ENCODE measurements around the gene EMILIN2. TPM values are rescaled to one million over a fixed set of nuclear protein-coding genes. Genes with fewer than 3 reads are reported as not detected.

EMILIN2 gene
- total RNA-seq, 1 experiment from 2014 or later, result 20.0 TPM

DNA sequence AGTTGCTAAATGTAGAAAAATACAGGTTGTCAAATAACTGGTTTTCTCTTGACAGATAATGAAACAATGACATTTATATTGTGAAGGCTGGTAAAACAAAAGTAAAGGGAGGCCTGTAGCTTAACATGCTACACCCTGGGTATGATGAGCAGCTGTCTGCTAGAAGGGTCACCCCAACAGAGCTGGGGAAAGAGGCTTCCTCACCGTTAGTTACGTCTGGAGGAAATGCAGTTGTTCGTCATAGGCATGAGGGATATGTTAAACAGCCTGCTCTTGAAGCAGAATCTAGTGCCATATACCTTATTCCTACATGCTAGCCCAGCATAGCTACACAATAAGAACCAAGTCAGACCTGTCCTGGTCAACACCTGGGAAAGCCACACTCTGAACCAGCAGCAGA is 116.2 kb downstream of the EMILIN2 start:
- no peaks in the 10 kb centered on the region for H3K9me3 ChIP-seq (ENCODE audit: control insufficient read depth, low read depth, low read length)
- no peak overlapping the region for H3T11ph ChIP-seq (ENCODE audit: low read length)
- no peak overlapping the region for H3K14ac ChIP-seq (ENCODE audit: insufficient read depth, low read length)
- H3K23ac ChIP-seq (ENCODE audit: insufficient read length, low read depth, low read length), result no peak overlapping the region
- H3K4me1 ChIP-seq (ENCODE audit: insufficient read depth, low read length), result no peaks in the 10 kb centered on the region
- H3K4me3 Mint-ChIP-seq, result no peak overlapping the region
- H2BK15ac ChIP-seq (ENCODE audit: low read depth, low read length), result no peak overlapping the region
- H4K20me1 ChIP-seq (ENCODE audit: control insufficient read depth, insufficient read depth, insufficient read length), result no peaks in the 10 kb centered on the region
- H2AFZ ChIP-seq (ENCODE audit: low read length), result no peak overlapping the region
- peaks cover 0 to 9% (median 3%) of the 10 kb centered on the region in 3 experiments; a peak in 2 of 7 replicates for H3K36me3 Mint-ChIP-seq (ENCODE audit: insufficient read depth in 1 of 3, low read depth in 3 of 3)
- no peak overlapping the region for H3K4ac ChIP-seq (ENCODE audit: low read depth, low read length)
- H3K27me3 ChIP-seq (ENCODE audit: insufficient read depth, low read length), result no peaks in the 10 kb centered on the region
- peak overlapping the region in 1 of 3 experiments; percentile 7; a peak in 1 of 7 replicates for H3K27ac Mint-ChIP-seq
- H3K79me1 ChIP-seq (ENCODE audit: insufficient read depth, low read depth, low read length, poor library complexity, severe bottlenecking), result no peaks in the 10 kb centered on the region
- no peak overlapping the region for H2BK5ac ChIP-seq (ENCODE audit: insufficient read length, low read length)
- no peak overlapping the region for H4K8ac ChIP-seq (replicated peaks; ENCODE audit: insufficient read length, low read depth, low read length)
- H3K18ac ChIP-seq (ENCODE audit: insufficient read length, low read depth, low read length), result no peak overlapping the region
- TF ChIP-seq, protein P1, sequence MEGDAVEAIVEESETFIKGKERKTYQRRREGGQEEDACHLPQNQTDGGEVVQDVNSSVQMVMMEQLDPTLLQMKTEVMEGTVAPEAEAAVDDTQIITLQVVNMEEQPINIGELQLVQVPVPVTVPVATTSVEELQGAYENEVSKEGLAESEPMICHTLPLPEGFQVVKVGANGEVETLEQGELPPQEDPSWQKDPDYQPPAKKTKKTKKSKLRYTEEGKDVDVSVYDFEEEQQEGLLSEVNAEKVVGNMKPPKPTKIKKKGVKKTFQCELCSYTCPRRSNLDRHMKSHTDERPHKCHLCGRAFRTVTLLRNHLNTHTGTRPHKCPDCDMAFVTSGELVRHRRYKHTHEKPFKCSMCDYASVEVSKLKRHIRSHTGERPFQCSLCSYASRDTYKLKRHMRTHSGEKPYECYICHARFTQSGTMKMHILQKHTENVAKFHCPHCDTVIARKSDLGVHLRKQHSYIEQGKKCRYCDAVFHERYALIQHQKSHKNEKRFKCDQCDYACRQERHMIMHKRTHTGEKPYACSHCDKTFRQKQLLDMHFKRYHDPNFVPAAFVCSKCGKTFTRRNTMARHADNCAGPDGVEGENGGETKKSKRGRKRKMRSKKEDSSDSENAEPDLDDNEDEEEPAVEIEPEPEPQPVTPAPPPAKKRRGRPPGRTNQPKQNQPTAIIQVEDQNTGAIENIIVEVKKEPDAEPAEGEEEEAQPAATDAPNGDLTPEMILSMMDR (conservative IDR thresholded peaks at IDR 0.05), result no peak
- no peaks in the 10 kb centered on the region for H3K9me3 Mint-ChIP-seq
- no peak overlapping the region for H3K27ac ChIP-seq (ENCODE audit: insufficient read length, low read depth, low read length)
- WGBS (ENCODE audit: extremely low coverage, insufficient read length, low lambda C conversion rate), result no CpG with 5 or more reads among the region's 3 CpGs
- no peaks in the 10 kb centered on the region for H3K79me2 ChIP-seq (ENCODE audit: insufficient read depth, low read length)
- H3K56ac ChIP-seq (ENCODE audit: insufficient read length, low read depth, low read length), result no peak overlapping the region
- H4K5ac ChIP-seq (ENCODE audit: insufficient read length, low read depth, low read length), result no peak overlapping the region
- H2BK120ac ChIP-seq (ENCODE audit: low read depth, low read length, poor library complexity, severe bottlenecking), result no peak overlapping the region
- H3K27me3 Mint-ChIP-seq (ENCODE audit: low read depth), result no peaks in the 10 kb centered on the region
- H3K9ac ChIP-seq (ENCODE audit: extremely low read depth, insufficient read length, low read length), result no peak overlapping the region
- H2BK20ac ChIP-seq (ENCODE audit: low read depth, low read length, poor library complexity, severe bottlenecking), result no peak overlapping the region
- H3K4me1 Mint-ChIP-seq, result peaks cover 8 to 10% of the 10 kb centered on the region in 2 experiments
- no peak overlapping the region for H3K4me2 ChIP-seq (ENCODE audit: insufficient read depth, insufficient read length, low read length)
- no peaks in the 10 kb centered on the region for H3K23me2 ChIP-seq (ENCODE audit: insufficient read length, low read depth, low read length, poor library complexity, severe bottlenecking)
- H2BK12ac ChIP-seq (ENCODE audit: insufficient read length, low read depth, low read length), result no peak overlapping the region
- DNase-seq, result no peak
- no peak overlapping the region for H2AK5ac ChIP-seq (ENCODE audit: insufficient read length, low read length)
- H4K91ac ChIP-seq (ENCODE audit: insufficient read length, low read depth, low read length), result no peak overlapping the region
